ENCODE data around the gene SPATC1L. TPM values are rescaled to one million over a fixed set of nuclear protein-coding genes. Genes with fewer than 3 reads are reported as not detected.

The SPATC1L gene
- total and polyA plus RNA-seq, 2 of the 8 experiments (the other 6 are each of a cell fraction or from before 2014, with no cell fraction given), result 24.9 to 50.0 TPM

DNA sequence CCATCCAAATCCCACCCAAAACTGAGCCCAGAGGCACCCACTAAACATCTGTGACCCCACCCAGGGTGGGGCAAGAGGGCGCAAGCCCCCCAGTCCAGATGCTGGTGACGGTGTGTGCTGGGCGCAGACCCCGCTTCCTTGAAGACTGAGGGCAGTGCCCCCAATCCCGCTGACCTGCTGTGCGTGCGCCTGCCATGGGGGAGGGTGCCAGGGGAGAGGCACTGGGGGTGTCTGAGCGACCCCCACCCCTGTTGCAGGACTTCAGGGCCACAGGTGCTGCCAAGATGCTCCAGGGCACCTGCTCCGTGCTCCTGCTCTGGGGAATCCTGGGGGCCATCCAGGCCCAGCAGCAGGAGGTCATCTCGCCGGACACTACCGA, 73.1 kb downstream of the SPATC1L start:
- Histone ChIP-seq H3K9me3 (ENCODE audit: insufficient read depth in 2 of 2, low read depth in 1 of 2, low read length in 1 of 2) (peaks cover 3 to 8% of the 10 kb centered on the region in 2 experiments; a peak in 2 of 4 replicates), H3K27me3 (replicated peaks in 1 of 4; ENCODE audit: control insufficient read depth in 3 of 4, extremely low read depth in 1 of 4, insufficient read depth in 3 of 4, low read length in 3 of 4) (no peaks in the 10 kb centered on the region), H2AFZ (ENCODE audit: low read length) (no peak overlapping the region), H3K4me1 (replicated peaks in 1 of 4; ENCODE audit: control insufficient read depth in 3 of 4, insufficient read depth in 4 of 4, low read length in 3 of 4) (peaks cover 0 to 2% (median under 1%) of the 10 kb centered on the region in 4 experiments; a peak in 2 of 7 replicates), H2BK12ac (ENCODE audit: low read depth, low read length) (no peak overlapping the region), H3K4me2 (ENCODE audit: insufficient read depth in 1 of 2, low read depth in 2 of 2, low read length in 2 of 2) (no peak overlapping the region), H3K56ac (replicated peaks; ENCODE audit: insufficient read length, low read depth, low read length) (no peak overlapping the region), H4K5ac (ENCODE audit: insufficient read length, low read depth, low read length) (no peak overlapping the region), H4K8ac (ENCODE audit: extremely low read depth, insufficient read depth, low read length) (no peak overlapping the region), H3K36me3 (ENCODE audit: control insufficient read depth in 2 of 4, insufficient read depth in 4 of 4, low read length in 3 of 4) (peaks cover 0 to 22% (median 2%) of the 10 kb centered on the region in 4 experiments; a peak in 5 of 8 replicates), H3K18ac (ENCODE audit: extremely low read depth, low read length) (no peak overlapping the region), H2BK5ac (ENCODE audit: low read depth, low read length) (no peak overlapping the region), H2BK20ac (ENCODE audit: low read length) (no peak overlapping the region), H4K20me1 (replicated peaks in 1 of 2; ENCODE audit: control insufficient read depth in 1 of 2, insufficient read depth in 2 of 2, low read length in 2 of 2) (peaks cover 0 to 6% of the 10 kb centered on the region in 2 experiments), H2AK5ac (ENCODE audit: low read depth, low read length) (no peak overlapping the region), H3K23me2 (ENCODE audit: low read depth, low read length) (no peaks in the 10 kb centered on the region), H3K79me2 (ENCODE audit: control insufficient read depth in 1 of 2, insufficient read depth in 2 of 2, low read length in 2 of 2) (no peaks in the 10 kb centered on the region), H3K27ac (ENCODE audit: low read depth, low read length) (no peak overlapping the region), H2BK120ac (replicated peaks; ENCODE audit: low read depth, low read length) (no peak overlapping the region), H3K4me3 (ENCODE audit: extremely low read depth in 1 of 4, insufficient read depth in 2 of 4, low read depth in 3 of 4, low read length in 4 of 4) (no peak overlapping the region), H3K23ac (ENCODE audit: insufficient read length) (no peak overlapping the region), H2BK15ac (ENCODE audit: low read length) (no peak overlapping the region), H3K14ac (ENCODE audit: insufficient read length) (no peak overlapping the region), H3K79me1 (ENCODE audit: low read depth, low read length) (no peaks in the 10 kb centered on the region), H3K9ac (replicated peaks in 1 of 4; ENCODE audit: extremely low read depth in 1 of 4, low read depth in 3 of 4, low read length in 3 of 4) (no peak overlapping the region), H3K4ac (replicated peaks; ENCODE audit: insufficient read length, low read depth, low read length) (no peak overlapping the region), H4K91ac (replicated peaks; ENCODE audit: insufficient read length, low read length) (no peak overlapping the region)
- no peak for DNase-seq (ENCODE audit: low read depth in 1 of 2, low spot score in 2 of 2)
- ChIA-PET CTCF (ENCODE audit: partially characterized antibody) (interaction anchor here (1.2 to 2.6 kb wide), 4 partner anchors 11 to 154 kb away, joined by 3 to 19 read pairs (median 4); no protein-coding TSS in a partner anchor), POLR2A (ENCODE audit: partially characterized antibody) (no interaction called here)
- TF ChIP-seq, protein P1, sequence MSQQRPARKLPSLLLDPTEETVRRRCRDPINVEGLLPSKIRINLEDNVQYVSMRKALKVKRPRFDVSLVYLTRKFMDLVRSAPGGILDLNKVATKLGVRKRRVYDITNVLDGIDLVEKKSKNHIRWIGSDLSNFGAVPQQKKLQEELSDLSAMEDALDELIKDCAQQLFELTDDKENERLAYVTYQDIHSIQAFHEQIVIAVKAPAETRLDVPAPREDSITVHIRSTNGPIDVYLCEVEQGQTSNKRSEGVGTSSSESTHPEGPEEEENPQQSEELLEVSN (IDR thresholded peaks at IDR 0.05), result no peak
- TF ChIP-seq, protein P2, sequence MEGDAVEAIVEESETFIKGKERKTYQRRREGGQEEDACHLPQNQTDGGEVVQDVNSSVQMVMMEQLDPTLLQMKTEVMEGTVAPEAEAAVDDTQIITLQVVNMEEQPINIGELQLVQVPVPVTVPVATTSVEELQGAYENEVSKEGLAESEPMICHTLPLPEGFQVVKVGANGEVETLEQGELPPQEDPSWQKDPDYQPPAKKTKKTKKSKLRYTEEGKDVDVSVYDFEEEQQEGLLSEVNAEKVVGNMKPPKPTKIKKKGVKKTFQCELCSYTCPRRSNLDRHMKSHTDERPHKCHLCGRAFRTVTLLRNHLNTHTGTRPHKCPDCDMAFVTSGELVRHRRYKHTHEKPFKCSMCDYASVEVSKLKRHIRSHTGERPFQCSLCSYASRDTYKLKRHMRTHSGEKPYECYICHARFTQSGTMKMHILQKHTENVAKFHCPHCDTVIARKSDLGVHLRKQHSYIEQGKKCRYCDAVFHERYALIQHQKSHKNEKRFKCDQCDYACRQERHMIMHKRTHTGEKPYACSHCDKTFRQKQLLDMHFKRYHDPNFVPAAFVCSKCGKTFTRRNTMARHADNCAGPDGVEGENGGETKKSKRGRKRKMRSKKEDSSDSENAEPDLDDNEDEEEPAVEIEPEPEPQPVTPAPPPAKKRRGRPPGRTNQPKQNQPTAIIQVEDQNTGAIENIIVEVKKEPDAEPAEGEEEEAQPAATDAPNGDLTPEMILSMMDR (IDR thresholded peaks at IDR 0.05; ENCODE audit: control extremely low read depth in 1 of 3, insufficient read depth in 1 of 3, low read depth in 1 of 3, low read length in 3 of 3), result no peak
- TF ChIP-seq SIX5 (IDR thresholded peaks at IDR 0.05; ENCODE audit: low read depth, low read length) (no peak), KDM5A (IDR thresholded peaks at IDR 0.05; ENCODE audit: low read length) (no peak), POU5F1 (IDR thresholded peaks at IDR 0.05; ENCODE audit: low read depth, low read length) (no peak), HDAC6 (IDR thresholded peaks at IDR 0.05; ENCODE audit: low read depth, low read length) (no peak), SP4 (IDR thresholded peaks at IDR 0.05; ENCODE audit: low read length) (no peak), RBBP5 (IDR thresholded peaks at IDR 0.05; ENCODE audit: borderline replicate concordance, low read depth, low read length) (no peak)
- 98% methylated on average over 7 of the region's 12 CpGs; no CpG with 5 or more reads in 1 of the 2 experiments for WGBS, 2 experiments (ENCODE audit: extremely low coverage in 1 of 2, insufficient coverage in 1 of 2, insufficient read length in 1 of 2, insufficient replicate concordance in 2 of 2, low coverage in 1 of 2, low lambda C conversion rate in 2 of 2, missing lambda C conversion rate in 1 of 2)
- no peak for FAIRE-seq
